CD4-positive, alpha-beta memory T cell (primary cell): ENCODE results near the gene HCK. TPM values are rescaled to one million over a fixed set of nuclear protein-coding genes. Genes with fewer than 3 reads are reported as not detected.

Experiments used
- CTCF ChIA-PET: fragments of 350-600 bp; sonication (Branson Sonifier 250); formaldehyde crosslinking; loops from one replicate; lab custom pipeline; 2021; ENCODE audit warnings: inconsistent platforms; ENCODE audit not compliant: partially characterized antibody; lab: Charles Lee
- POLR2A ChIA-PET: fragments of 350-600 bp; sonication (Branson Sonifier 250); formaldehyde crosslinking; loops from one replicate; lab custom pipeline; 2021; ENCODE audit not compliant: partially characterized antibody; lab: Charles Lee
- DNase-seq, 5 donors: peaks; one replicate each; pipeline versions ENCODE4 v3.0.0 to v3.0.0-alpha.2; 2020 to 2022; ENCODE audit warnings: mixed read lengths in 1 of 5
- H3K27ac ChIP-seq: one replicate; pipeline ENCODE4 v1.7.0; 2013; ENCODE audit warnings: low read depth, low read length
- H3K27me3 ChIP-seq: 2 replicates; pipeline ENCODE4 v1.7.0; 2013; ENCODE audit warnings: mild to moderate bottlenecking, low read length, moderate library complexity; ENCODE audit not compliant: insufficient read depth
- H3K36me3 ChIP-seq: 2 replicates; pipeline ENCODE4 v1.7.0; 2013; ENCODE audit warnings: mild to moderate bottlenecking, low read length, moderate library complexity; ENCODE audit not compliant: insufficient read depth
- H3K4me1 ChIP-seq: 2 replicates; pipeline ENCODE4 v1.7.0; 2013; ENCODE audit warnings: mild to moderate bottlenecking, low read length, moderate library complexity; ENCODE audit not compliant: insufficient read depth
- H3K4me3 ChIP-seq, 2 donors: one replicate each; pipeline ENCODE4 v1.7.0; 2013; ENCODE audit warnings: low read length in 2 of 2, mild to moderate bottlenecking in 1 of 2
- H3K9me3 ChIP-seq, 2 donors: one replicate each; pipeline ENCODE4 v1.7.0; 2013; ENCODE audit warnings: low read length in 2 of 2, control low read depth in 1 of 2; ENCODE audit not compliant: control insufficient read depth in 1 of 2
- H3K27ac Mint-ChIP-seq, 7 donors: one replicate each; pipeline ENCODE4 v1.8.0; 2020 to 2021; ENCODE audit warnings: mixed read lengths in 7 of 7, mild to moderate bottlenecking in 6 of 7, inconsistent platforms in 3 of 7, moderate library complexity in 3 of 7
- H3K27me3 Mint-ChIP-seq, 2 donors: one replicate each; pipeline ENCODE4 v1.8.0; 2020 to 2021; ENCODE audit warnings: mixed read lengths in 2 of 2
- H3K36me3 Mint-ChIP-seq, 2 donors: one replicate each; pipeline ENCODE4 v1.8.0; 2020 to 2021; ENCODE audit warnings: mixed read lengths in 2 of 2, inconsistent platforms in 1 of 2, mild to moderate bottlenecking in 1 of 2
- H3K4me1 Mint-ChIP-seq, 4 donors: one replicate each; pipeline ENCODE4 v1.8.0; 2020 to 2021; ENCODE audit warnings: mixed read lengths in 4 of 4, mild to moderate bottlenecking in 1 of 4
- H3K4me3 Mint-ChIP-seq, 8 donors: one replicate each; pipeline ENCODE4 v1.8.0; 2020 to 2021; ENCODE audit warnings: mixed read lengths in 8 of 8, mild to moderate bottlenecking in 7 of 8, moderate library complexity in 6 of 8, inconsistent platforms in 3 of 8
- H3K9me3 Mint-ChIP-seq, 8 donors: one replicate each; pipeline ENCODE4 v1.8.0; 2020 to 2021; ENCODE audit warnings: mixed read lengths in 8 of 8, mild to moderate bottlenecking in 5 of 8, inconsistent platforms in 3 of 8, moderate library complexity in 1 of 8
- intact Hi-C: fragments of 100-400 bp; cut with micrococcal nuclease; formaldehyde crosslinking; loops from one replicate; pipeline ENCODE4 v1.15.1; 2023
- polyA plus RNA-seq, 2 donors: library from polyadenylated mRNA; unstranded; fragments of 300-500 nt; fragmentation: Illumina TruSeq; gene quantifications; one replicate each; pipeline ENCODE4 v1.2.3, GENCODE V29; 2021
- total RNA-seq, 2 experiments: library from RNA; stranded (reverse); gene quantifications; one replicate each; pipeline ENCODE4 v1.2.3, GENCODE V29; 2021

HCK gene
- total and polyA plus RNA-seq, 4 experiments from 2014 or later = 0.09 to 1.3 (median 0.75) TPM

- no peaks in the 10 kb centered on the region for H3K4me1 ChIP-seq
- POLR2A ChIA-PET = no interaction called here
- DNase-seq = no peak
- H3K9me3 ChIP-seq = no peaks in the 10 kb centered on the region
- no peak overlapping the region for H3K27ac ChIP-seq
- H3K36me3 Mint-ChIP-seq = no peaks in the 10 kb centered on the region
- H3K27ac Mint-ChIP-seq = no peak overlapping the region
- H3K27me3 ChIP-seq = peaks cover 13% of the 10 kb centered on the region
- no peaks in the 10 kb centered on the region for H3K9me3 Mint-ChIP-seq
- no peaks in the 10 kb centered on the region for H3K4me1 Mint-ChIP-seq
- CTCF ChIA-PET = interaction anchor here (0.9 to 2.3 kb wide), 4 partner anchors 57 to 212 kb away, joined by 3 to 8 read pairs (median 3); no protein-coding TSS in a partner anchor
- intact Hi-C loops = no loop called here
- no peak overlapping the region for H3K4me3 ChIP-seq
- no peaks in the 10 kb centered on the region for H3K36me3 ChIP-seq
- H3K4me3 Mint-ChIP-seq = no peak overlapping the region
- H3K27me3 Mint-ChIP-seq = peaks cover 21 to 35% of the 10 kb centered on the region in 2 donors
Measured at GRCh38 chr20:32035426-32035779, 16.6 kb upstream of the HCK start.

DNA sequence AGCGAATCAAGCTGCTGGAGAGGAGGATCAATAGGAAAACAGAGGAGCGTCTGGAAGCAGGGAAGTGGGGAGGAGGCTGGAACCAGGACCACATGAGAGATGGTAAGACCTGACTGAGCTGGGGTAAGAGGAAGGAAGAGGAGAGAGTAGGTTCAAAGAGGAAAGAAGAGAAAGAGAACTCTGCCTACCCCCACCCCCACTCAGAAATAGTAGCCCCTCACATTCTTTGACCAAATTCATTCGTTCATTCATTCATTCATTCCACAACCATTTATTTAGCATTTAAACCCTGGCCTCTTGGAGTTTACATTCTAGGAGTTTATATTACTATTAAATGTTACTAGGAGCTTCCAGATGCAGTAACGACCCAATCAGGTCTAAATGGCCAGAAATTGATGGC, 15.8 kb upstream of the HCK start:
- Histone ChIP-seq H3K27ac (no peak overlapping the region), H3K4me3 (no peak overlapping the region), H3K4me1 (no peaks in the 10 kb centered on the region), H3K36me3 (no peaks in the 10 kb centered on the region), H3K9me3 (no peaks in the 10 kb centered on the region), H3K27me3 (peaks cover 13% of the 10 kb centered on the region)
- Mint-ChIP-seq H3K27ac (no peak overlapping the region), H3K4me1 (no peaks in the 10 kb centered on the region), H3K4me3 (no peak overlapping the region), H3K27me3 (peaks cover 25 to 41% of the 10 kb centered on the region in 2 donors), H3K36me3 (no peaks in the 10 kb centered on the region), H3K9me3 (no peaks in the 10 kb centered on the region)
- intact Hi-C loops = no loop called here
- POLR2A ChIA-PET = no interaction called here
- DNase-seq = no peak
- CTCF ChIA-PET = interaction anchor here (0.9 to 2.3 kb wide), 3 partner anchors 10 to 213 kb away, joined by 3 to 8 read pairs (median 5); no protein-coding TSS in a partner anchor

GRCh38 chr20:32036716-32037485, 15.1 kb upstream of the HCK start:
- no peaks in the 10 kb centered on the region for H3K4me1 ChIP-seq
- intact Hi-C loops = no loop called here

DNA sequence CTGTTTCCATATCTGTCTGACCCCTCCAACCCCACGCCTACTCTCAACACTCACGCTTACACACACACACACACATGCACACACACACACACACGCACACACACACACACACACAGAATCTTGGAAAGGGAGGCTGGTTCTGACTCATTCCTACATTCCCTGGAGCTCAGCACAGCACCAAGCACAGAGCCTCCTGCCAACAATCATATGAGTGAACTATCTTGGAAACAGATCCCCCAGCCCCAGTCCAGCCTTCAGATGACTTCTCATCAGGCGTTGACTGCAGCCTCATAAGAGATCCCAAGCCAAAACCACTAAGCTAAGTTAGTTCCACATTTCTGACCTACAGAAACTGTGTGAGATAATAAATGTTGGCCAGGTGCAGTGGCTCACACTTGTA, 14.1 kb upstream of the HCK start:
- Mint-ChIP-seq H3K9me3 (no peaks in the 10 kb centered on the region), H3K27ac (no peak overlapping the region), H3K4me3 (no peak overlapping the region), H3K36me3 (no peaks in the 10 kb centered on the region), H3K4me1 (no peaks in the 10 kb centered on the region), H3K27me3 (peaks cover 29 to 44% of the 10 kb centered on the region in 2 donors)
- DNase-seq = no peak
- Histone ChIP-seq H3K27me3 (peaks cover 13% of the 10 kb centered on the region), H3K4me1 (no peaks in the 10 kb centered on the region), H3K9me3 (no peaks in the 10 kb centered on the region), H3K27ac (no peak overlapping the region), H3K4me3 (no peak overlapping the region), H3K36me3 (no peaks in the 10 kb centered on the region)
- ChIA-PET CTCF (no interaction called here), POLR2A (no interaction called here)
- intact Hi-C loops = no loop called here

More at GRCh38 chr20:32036716-32037485, 15.1 kb upstream of the HCK start:
- no peak overlapping the region for H3K27ac ChIP-seq
- H3K27ac Mint-ChIP-seq = no peak overlapping the region
- H3K9me3 Mint-ChIP-seq = no peaks in the 10 kb centered on the region
- CTCF ChIA-PET = interaction anchor here (0.7 to 2.3 kb wide), 3 partner anchors 11 to 795 kb away, joined by 5 to 8 read pairs (median 5); no protein-coding TSS in a partner anchor
- no peaks in the 10 kb centered on the region for H3K36me3 ChIP-seq
- peaks cover 13% of the 10 kb centered on the region for H3K27me3 ChIP-seq
- H3K9me3 ChIP-seq = no peaks in the 10 kb centered on the region
- peaks cover 29 to 44% of the 10 kb centered on the region in 2 donors for H3K27me3 Mint-ChIP-seq
- H3K36me3 Mint-ChIP-seq = no peaks in the 10 kb centered on the region
- no peak overlapping the region for H3K4me3 Mint-ChIP-seq
- no peak for DNase-seq
- no peak overlapping the region for H3K4me3 ChIP-seq
- no peaks in the 10 kb centered on the region for H3K4me1 Mint-ChIP-seq
- POLR2A ChIA-PET = no interaction called here

DNA sequence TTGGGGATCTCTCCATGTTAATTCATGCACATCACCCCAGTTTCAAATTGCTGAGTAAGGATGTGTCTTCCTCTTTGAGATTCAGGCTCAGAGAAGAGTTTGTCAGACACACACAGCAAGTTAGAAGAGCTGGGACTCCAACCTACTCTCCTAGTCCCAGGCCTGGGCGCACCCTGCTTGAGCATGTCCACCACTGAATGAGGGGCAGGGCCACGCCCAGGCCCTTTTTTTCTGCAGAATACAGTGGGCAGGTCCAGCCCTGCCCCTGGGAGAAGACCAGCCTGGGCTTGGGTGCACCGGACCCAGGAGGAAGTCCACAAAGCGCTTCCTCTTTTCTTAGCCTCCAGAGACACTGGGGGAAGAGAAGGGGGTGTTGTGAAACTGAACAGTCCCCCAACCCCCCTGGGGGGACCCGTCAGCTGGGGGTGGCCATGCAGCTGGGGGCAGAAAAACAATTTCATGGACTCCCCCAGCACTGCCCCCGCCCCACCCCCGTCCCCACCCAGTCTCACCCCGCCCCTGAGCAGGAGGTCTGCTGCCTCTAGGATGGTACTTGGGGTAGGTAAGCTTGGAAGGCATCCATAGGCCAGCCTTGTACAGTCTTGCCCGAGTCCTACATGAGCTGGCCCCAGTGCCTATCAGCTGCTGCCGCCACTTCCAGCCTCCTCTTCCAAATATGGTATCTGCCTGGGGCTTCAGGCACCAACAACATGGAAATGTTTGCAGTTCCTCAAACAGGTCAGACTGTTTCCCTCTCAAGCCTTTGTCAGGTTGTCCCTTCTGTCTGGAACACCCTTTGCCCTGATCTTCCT, 11.7 kb upstream of the HCK start:
- Mint-ChIP-seq H3K4me3 (no peak overlapping the region), H3K36me3 (no peaks in the 10 kb centered on the region), H3K4me1 (no peaks in the 10 kb centered on the region), H3K27me3 (peaks cover 33 to 42% of the 10 kb centered on the region in 2 donors), H3K27ac (peak overlapping the region in 1 of 7 donors; percentile 73), H3K9me3 (peaks cover 0 to under 1% (median 0%) of the 10 kb centered on the region in 8 donors)
- Histone ChIP-seq H3K36me3 (no peaks in the 10 kb centered on the region), H3K9me3 (no peaks in the 10 kb centered on the region), H3K4me3 (no peak overlapping the region), H3K27me3 (peaks cover 10% of the 10 kb centered on the region), H3K4me1 (no peaks in the 10 kb centered on the region), H3K27ac (no peak overlapping the region)
- POLR2A ChIA-PET = no interaction called here
- CTCF ChIA-PET = interaction anchor here (1.3 to 1.6 kb wide), 2 partner anchors 8 to 10 kb away, joined by 3 to 5 read pairs; no protein-coding TSS in a partner anchor
- no peak for DNase-seq
- intact Hi-C loops = no loop called here

- H3K27me3 ChIP-seq = peaks cover 4% of the 10 kb centered on the region
- H3K4me1 Mint-ChIP-seq = peaks cover 2 to 5% (median 3%) of the 10 kb centered on the region in 4 donors
- no peak overlapping the region for H3K4me3 ChIP-seq
- H3K27ac ChIP-seq = no peak overlapping the region
- H3K36me3 Mint-ChIP-seq = no peaks in the 10 kb centered on the region
- H3K9me3 ChIP-seq = no peaks in the 10 kb centered on the region
- no peak overlapping the region for H3K27ac Mint-ChIP-seq
- H3K36me3 ChIP-seq = no peaks in the 10 kb centered on the region
- no peak for DNase-seq
- CTCF ChIA-PET = no interaction called here
- POLR2A ChIA-PET = no interaction called here
- peaks cover 0 to 4% (median 0%) of the 10 kb centered on the region in 8 donors for H3K9me3 Mint-ChIP-seq
- H3K4me3 Mint-ChIP-seq = no peak overlapping the region
- H3K4me1 ChIP-seq = no peaks in the 10 kb centered on the region
- peaks cover 39 to 48% of the 10 kb centered on the region in 2 donors for H3K27me3 Mint-ChIP-seq
- intact Hi-C loops = no loop called here
Measured at GRCh38 chr20:32045999-32046398, 6.0 kb upstream of the HCK start.

- H3K4me3 Mint-ChIP-seq = peak overlapping the region in 2 of 8 donors; percentile 11 to 81
- POLR2A ChIA-PET = no interaction called here
- peaks cover 20% of the 10 kb centered on the region for H3K4me1 ChIP-seq
Measured at GRCh38 chr20:32050324-32050841, 1.7 kb upstream of the HCK start.

More at GRCh38 chr20:32050324-32050841, 1.7 kb upstream of the HCK start:
- peaks cover 13 to 22% (median 18%) of the 10 kb centered on the region in 4 donors for H3K4me1 Mint-ChIP-seq
- no peaks in the 10 kb centered on the region for H3K9me3 ChIP-seq
- H3K27ac ChIP-seq = no peak overlapping the region
- no peak overlapping the region for H3K4me3 ChIP-seq
- H3K27me3 ChIP-seq = peaks cover 21% of the 10 kb centered on the region
- intact Hi-C loops = no loop called here
- H3K27ac Mint-ChIP-seq = no peak overlapping the region
- no peaks in the 10 kb centered on the region for H3K36me3 Mint-ChIP-seq
- DNase-seq = no peak
- H3K9me3 Mint-ChIP-seq = peaks cover 0 to 7% (median 0%) of the 10 kb centered on the region in 8 donors
- CTCF ChIA-PET = no interaction called here
- no peaks in the 10 kb centered on the region for H3K36me3 ChIP-seq
- H3K27me3 Mint-ChIP-seq = peaks cover 50 to 60% of the 10 kb centered on the region in 2 donors
